GM12878 (cell line): ENCODE data around the gene GNG3. TPM values are rescaled to one million over a fixed set of nuclear protein-coding genes. Genes with fewer than 3 reads are reported as not detected.

Experiments
- BHLHE40 ChIP-seq, 2 experiments: fragments of 450-650 bp in 1 of 2; IDR thresholded peaks; 2 replicates each; pipeline ENCODE4 v1.6.1; 2011 to 2017; ENCODE audit warnings: low read depth in 2 of 2, borderline replicate concordance in 1 of 2, improper control_type of control experiment in 1 of 2, low read length in 1 of 2, mild to moderate bottlenecking in 1 of 2
- HDAC2 ChIP-seq: fragments of 200-600 bp; sonication (generic); IDR thresholded peaks from 2 replicates; pipeline ENCODE4 v1.6.1; 2017
- MTA2 ChIP-seq: fragments of 450-650 bp; IDR thresholded peaks from 2 replicates; pipeline ENCODE4 v1.6.1; 2016; ENCODE audit warnings: low read depth, mild to moderate bottlenecking, moderate library complexity
- RFX5 ChIP-seq: IDR thresholded peaks from 2 replicates; pipeline ENCODE4 v1.6.1; 2011; ENCODE audit warnings: low read depth, low read length, improper control_type of control experiment
- SMAD5 ChIP-seq: IDR thresholded peaks from 2 replicates; pipeline ENCODE4 v1.6.1; 2016; ENCODE audit warnings: antibody characterized with exemption, low read depth
- SP1 ChIP-seq: IDR thresholded peaks from one replicate; pipeline ENCODE4 v1.6.1; 2011; ENCODE audit warnings: low read depth, low read length
- ZZZ3 ChIP-seq: IDR thresholded peaks from 2 replicates; pipeline ENCODE4 v1.6.1; 2011; ENCODE audit warnings: low read depth; ENCODE audit not compliant: control insufficient read depth, insufficient read length
- polyA plus RNA-seq, 11 experiments: library from polyadenylated mRNA; depleted of rRNA in 4 of 11; unstranded in 6 of 11; stranded (reverse) in 5 of 11; fragments of >200 nt; fragmentation: Nextera tagmentation in 4 of 11; fragmentation: Illumina TruSeq in 1 of 11; extraction: Ambion mirVana in 4 of 11; extraction: Trizol in 1 of 11; gene quantifications; 1 replicate in 1 of 11; 2 replicates in 10 of 11; pipeline versions ENCODE4 v1.2.1 to v1.2.3, GENCODE V29; 2011 to 2016; ENCODE audit warnings: inconsistent platforms in 2 of 11, missing spikeins in 2 of 11, low read depth in 1 of 11
- total RNA-seq, 4 experiments: library from RNA; depleted of rRNA in 3 of 4; stranded (reverse); fragments of >200 nt in 3 of 4; fragmentation: Illumina TruSeq in 1 of 4; extraction: Trizol in 1 of 4; gene quantifications; 2 replicates each; pipeline versions ENCODE4 v1.2.1 to v1.2.3, GENCODE V29; 2013 to 2021
- TF ChIP-seq, protein P1 (sequence below): fragments of 450-650 bp; formaldehyde crosslinking; IDR thresholded peaks from 2 replicates; pipeline ENCODE4 v1.4.0; 2022; ENCODE audit warnings: mild to moderate bottlenecking, moderate library complexity
- TF ChIP-seq, protein P2 (sequence below): fragments of 450-650 bp; formaldehyde crosslinking; IDR thresholded peaks from 2 replicates; pipeline ENCODE4 v1.4.0; 2020; ENCODE audit warnings: mild to moderate bottlenecking, moderate library complexity
- TF ChIP-seq, protein P3 (sequence below): fragments of 450-650 bp; IDR thresholded peaks from 2 replicates; pipeline ENCODE4 v1.6.1; 2016; ENCODE audit warnings: mild to moderate bottlenecking
- TF ChIP-seq, protein P4 (sequence below): IDR thresholded peaks from 2 replicates; pipeline ENCODE4 v1.6.1; 2012; ENCODE audit warnings: low read depth, low read length, improper control_type of control experiment
- TF ChIP-seq, protein P5 (sequence below): fragments of 150-350 bp; IDR thresholded peaks from 2 replicates; pipeline ENCODE4 v1.6.1; 2016; ENCODE audit warnings: low read depth, low read length
- TF ChIP-seq, protein P6 (sequence below): fragments of 450-650 bp; IDR thresholded peaks from 2 replicates; pipeline ENCODE4 v1.6.1; 2017; ENCODE audit warnings: mild to moderate bottlenecking, moderate library complexity

GNG3 gene
- total and polyA plus RNA-seq, 10 of the 15 experiments (the other 5 are each of a cell fraction or from before 2014, with no cell fraction given), result 0.27 to 0.83 (median 0.57) TPM; not detected in 5

DNA sequence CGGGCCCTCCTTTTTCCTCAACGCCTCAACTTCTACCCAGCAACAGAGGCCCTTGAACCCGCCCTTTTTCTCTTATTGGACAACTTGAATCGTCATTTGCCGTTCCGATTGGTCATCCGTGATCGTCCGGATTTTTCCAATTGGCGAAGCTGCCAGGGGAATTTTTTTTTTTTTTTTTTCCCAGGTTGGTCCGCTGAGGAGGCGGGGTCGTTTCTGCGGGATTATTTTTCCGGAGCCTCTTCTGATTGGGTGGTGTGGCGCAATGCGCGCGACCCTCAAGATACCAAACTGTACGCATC, 20.3 kb downstream of the GNG3 start (continued):
- TF ChIP-seq BHLHE40 (IDR thresholded peaks at IDR 0.05; ENCODE audit: borderline replicate concordance in 1 of 2, low read depth in 2 of 2, low read length in 1 of 2), result peak in 1 of 2 experiments; percentile 28; a peak in 2 of 4 replicates
- TF ChIP-seq HDAC2, result no peak
- TF ChIP-seq SP1, result peak; percentile 80
- TF ChIP-seq, protein P1, sequence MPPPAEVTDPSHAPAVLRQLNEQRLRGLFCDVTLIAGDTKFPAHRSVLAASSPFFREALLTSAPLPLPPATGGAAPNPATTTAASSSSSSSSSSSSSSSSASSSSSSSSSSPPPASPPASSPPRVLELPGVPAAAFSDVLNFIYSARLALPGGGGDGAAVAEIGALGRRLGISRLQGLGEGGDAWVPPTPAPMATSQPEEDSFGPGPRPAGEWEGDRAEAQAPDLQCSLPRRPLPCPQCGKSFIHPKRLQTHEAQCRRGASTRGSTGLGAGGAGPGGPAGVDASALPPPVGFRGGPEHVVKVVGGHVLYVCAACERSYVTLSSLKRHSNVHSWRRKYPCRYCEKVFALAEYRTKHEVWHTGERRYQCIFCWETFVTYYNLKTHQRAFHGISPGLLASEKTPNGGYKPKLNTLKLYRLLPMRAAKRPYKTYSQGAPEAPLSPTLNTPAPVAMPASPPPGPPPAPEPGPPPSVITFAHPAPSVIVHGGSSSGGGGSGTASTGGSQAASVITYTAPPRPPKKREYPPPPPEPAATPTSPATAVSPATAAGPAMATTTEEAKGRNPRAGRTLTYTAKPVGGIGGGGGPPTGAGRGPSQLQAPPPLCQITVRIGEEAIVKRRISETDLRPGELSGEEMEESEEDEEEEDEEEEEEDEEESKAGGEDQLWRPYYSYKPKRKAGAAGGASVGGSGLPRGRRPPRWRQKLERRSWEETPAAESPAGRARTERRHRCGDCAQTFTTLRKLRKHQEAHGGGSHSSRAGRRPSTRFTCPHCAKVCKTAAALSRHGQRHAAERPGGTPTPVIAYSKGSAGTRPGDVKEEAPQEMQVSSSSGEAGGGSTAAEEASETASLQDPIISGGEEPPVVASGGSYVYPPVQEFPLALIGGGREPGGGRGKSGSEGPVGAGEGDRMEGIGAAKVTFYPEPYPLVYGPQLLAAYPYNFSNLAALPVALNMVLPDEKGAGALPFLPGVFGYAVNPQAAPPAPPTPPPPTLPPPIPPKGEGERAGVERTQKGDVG (CRISPR knock-in tag), result no peak
- TF ChIP-seq MTA2, result no peak
- TF ChIP-seq, protein P2, sequence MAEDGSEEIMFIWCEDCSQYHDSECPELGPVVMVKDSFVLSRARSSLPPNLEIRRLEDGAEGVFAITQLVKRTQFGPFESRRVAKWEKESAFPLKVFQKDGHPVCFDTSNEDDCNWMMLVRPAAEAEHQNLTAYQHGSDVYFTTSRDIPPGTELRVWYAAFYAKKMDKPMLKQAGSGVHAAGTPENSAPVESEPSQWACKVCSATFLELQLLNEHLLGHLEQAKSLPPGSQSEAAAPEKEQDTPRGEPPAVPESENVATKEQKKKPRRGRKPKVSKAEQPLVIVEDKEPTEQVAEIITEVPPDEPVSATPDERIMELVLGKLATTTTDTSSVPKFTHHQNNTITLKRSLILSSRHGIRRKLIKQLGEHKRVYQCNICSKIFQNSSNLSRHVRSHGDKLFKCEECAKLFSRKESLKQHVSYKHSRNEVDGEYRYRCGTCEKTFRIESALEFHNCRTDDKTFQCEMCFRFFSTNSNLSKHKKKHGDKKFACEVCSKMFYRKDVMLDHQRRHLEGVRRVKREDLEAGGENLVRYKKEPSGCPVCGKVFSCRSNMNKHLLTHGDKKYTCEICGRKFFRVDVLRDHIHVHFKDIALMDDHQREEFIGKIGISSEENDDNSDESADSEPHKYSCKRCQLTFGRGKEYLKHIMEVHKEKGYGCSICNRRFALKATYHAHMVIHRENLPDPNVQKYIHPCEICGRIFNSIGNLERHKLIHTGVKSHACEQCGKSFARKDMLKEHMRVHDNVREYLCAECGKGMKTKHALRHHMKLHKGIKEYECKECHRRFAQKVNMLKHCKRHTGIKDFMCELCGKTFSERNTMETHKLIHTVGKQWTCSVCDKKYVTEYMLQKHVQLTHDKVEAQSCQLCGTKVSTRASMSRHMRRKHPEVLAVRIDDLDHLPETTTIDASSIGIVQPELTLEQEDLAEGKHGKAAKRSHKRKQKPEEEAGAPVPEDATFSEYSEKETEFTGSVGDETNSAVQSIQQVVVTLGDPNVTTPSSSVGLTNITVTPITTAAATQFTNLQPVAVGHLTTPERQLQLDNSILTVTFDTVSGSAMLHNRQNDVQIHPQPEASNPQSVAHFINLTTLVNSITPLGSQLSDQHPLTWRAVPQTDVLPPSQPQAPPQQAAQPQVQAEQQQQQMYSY (CRISPR knock-in tag), result no peak
- TF ChIP-seq SMAD5, result no peak
- TF ChIP-seq, protein P3, sequence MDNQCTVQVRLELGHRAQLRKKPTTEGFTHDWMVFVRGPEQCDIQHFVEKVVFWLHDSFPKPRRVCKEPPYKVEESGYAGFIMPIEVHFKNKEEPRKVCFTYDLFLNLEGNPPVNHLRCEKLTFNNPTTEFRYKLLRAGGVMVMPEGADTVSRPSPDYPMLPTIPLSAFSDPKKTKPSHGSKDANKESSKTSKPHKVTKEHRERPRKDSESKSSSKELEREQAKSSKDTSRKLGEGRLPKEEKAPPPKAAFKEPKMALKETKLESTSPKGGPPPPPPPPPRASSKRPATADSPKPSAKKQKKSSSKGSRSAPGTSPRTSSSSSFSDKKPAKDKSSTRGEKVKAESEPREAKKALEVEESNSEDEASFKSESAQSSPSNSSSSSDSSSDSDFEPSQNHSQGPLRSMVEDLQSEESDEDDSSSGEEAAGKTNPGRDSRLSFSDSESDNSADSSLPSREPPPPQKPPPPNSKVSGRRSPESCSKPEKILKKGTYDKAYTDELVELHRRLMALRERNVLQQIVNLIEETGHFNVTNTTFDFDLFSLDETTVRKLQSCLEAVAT, result no peak
- TF ChIP-seq, protein P4, sequence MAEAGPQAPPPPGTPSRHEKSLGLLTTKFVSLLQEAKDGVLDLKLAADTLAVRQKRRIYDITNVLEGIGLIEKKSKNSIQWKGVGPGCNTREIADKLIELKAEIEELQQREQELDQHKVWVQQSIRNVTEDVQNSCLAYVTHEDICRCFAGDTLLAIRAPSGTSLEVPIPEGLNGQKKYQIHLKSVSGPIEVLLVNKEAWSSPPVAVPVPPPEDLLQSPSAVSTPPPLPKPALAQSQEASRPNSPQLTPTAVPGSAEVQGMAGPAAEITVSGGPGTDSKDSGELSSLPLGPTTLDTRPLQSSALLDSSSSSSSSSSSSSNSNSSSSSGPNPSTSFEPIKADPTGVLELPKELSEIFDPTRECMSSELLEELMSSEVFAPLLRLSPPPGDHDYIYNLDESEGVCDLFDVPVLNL, result peak; percentile 72
- peak; percentile 98 for TF ChIP-seq RFX5
- no peak for TF ChIP-seq ZZZ3
- TF ChIP-seq, protein P5, sequence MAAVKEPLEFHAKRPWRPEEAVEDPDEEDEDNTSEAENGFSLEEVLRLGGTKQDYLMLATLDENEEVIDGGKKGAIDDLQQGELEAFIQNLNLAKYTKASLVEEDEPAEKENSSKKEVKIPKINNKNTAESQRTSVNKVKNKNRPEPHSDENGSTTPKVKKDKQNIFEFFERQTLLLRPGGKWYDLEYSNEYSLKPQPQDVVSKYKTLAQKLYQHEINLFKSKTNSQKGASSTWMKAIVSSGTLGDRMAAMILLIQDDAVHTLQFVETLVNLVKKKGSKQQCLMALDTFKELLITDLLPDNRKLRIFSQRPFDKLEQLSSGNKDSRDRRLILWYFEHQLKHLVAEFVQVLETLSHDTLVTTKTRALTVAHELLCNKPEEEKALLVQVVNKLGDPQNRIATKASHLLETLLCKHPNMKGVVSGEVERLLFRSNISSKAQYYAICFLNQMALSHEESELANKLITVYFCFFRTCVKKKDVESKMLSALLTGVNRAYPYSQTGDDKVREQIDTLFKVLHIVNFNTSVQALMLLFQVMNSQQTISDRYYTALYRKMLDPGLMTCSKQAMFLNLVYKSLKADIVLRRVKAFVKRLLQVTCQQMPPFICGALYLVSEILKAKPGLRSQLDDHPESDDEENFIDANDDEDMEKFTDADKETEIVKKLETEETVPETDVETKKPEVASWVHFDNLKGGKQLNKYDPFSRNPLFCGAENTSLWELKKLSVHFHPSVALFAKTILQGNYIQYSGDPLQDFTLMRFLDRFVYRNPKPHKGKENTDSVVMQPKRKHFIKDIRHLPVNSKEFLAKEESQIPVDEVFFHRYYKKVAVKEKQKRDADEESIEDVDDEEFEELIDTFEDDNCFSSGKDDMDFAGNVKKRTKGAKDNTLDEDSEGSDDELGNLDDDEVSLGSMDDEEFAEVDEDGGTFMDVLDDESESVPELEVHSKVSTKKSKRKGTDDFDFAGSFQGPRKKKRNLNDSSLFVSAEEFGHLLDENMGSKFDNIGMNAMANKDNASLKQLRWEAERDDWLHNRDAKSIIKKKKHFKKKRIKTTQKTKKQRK, result no peak
- TF ChIP-seq, protein P6, sequence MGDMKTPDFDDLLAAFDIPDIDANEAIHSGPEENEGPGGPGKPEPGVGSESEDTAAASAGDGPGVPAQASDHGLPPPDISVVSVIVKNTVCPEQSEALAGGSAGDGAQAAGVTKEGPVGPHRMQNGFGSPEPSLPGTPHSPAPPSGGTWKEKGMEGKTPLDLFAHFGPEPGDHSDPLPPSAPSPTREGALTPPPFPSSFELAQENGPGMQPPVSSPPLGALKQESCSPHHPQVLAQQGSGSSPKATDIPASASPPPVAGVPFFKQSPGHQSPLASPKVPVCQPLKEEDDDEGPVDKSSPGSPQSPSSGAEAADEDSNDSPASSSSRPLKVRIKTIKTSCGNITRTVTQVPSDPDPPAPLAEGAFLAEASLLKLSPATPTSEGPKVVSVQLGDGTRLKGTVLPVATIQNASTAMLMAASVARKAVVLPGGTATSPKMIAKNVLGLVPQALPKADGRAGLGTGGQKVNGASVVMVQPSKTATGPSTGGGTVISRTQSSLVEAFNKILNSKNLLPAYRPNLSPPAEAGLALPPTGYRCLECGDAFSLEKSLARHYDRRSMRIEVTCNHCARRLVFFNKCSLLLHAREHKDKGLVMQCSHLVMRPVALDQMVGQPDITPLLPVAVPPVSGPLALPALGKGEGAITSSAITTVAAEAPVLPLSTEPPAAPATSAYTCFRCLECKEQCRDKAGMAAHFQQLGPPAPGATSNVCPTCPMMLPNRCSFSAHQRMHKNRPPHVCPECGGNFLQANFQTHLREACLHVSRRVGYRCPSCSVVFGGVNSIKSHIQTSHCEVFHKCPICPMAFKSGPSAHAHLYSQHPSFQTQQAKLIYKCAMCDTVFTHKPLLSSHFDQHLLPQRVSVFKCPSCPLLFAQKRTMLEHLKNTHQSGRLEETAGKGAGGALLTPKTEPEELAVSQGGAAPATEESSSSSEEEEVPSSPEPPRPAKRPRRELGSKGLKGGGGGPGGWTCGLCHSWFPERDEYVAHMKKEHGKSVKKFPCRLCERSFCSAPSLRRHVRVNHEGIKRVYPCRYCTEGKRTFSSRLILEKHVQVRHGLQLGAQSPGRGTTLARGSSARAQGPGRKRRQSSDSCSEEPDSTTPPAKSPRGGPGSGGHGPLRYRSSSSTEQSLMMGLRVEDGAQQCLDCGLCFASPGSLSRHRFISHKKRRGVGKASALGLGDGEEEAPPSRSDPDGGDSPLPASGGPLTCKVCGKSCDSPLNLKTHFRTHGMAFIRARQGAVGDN, result no peak
